HepG2 (cell line): ENCODE measurements around the gene ZNF37A. TPM values are rescaled to one million over a fixed set of nuclear protein-coding genes. Genes with fewer than 3 reads are reported as not detected.

ENCODE experiments used
- ASH2L ChIP-seq: fragments of 300-600, 200-600 bp; sonication (generic); IDR thresholded peaks from 2 replicates; pipeline ENCODE4 v1.7.0; 2017; ENCODE audit warnings: low read depth, mild to moderate bottlenecking, moderate library complexity, mixed read lengths, low read length; ENCODE audit not compliant: insufficient read length
- CEBPB ChIP-seq: IDR thresholded peaks from 2 replicates; pipeline ENCODE4 v1.6.1; 2011; ENCODE audit warnings: low read depth, low read length, improper control_type of control experiment, borderline replicate concordance
- CENPT ChIP-seq: sonication (generic); formaldehyde crosslinking; IDR thresholded peaks from 2 replicates; pipeline ENCODE4 v1.8.0; 2022; ENCODE audit warnings: low read depth, mild to moderate bottlenecking, moderate library complexity, missing genetic modification reagents
- HMG20A ChIP-seq: IDR thresholded peaks from 2 replicates; pipeline ENCODE4 v1.6.1; 2016; ENCODE audit warnings: borderline replicate concordance
- KAT7 ChIP-seq: IDR thresholded peaks from 2 replicates; pipeline ENCODE4 v1.6.1; 2018; ENCODE audit warnings: borderline replicate concordance, missing compliant biosample characterization
- NCOR1 ChIP-seq: fragments of 200-600 bp; sonication (generic); IDR thresholded peaks from 2 replicates; pipeline ENCODE4 v1.7.0; 2017; ENCODE audit warnings: antibody characterized with exemption, low read length, borderline replicate concordance
- NFKBIZ ChIP-seq: IDR thresholded peaks from 2 replicates; pipeline ENCODE4 v1.6.1; 2018; ENCODE audit warnings: missing genetic modification reagents, missing compliant biosample characterization
- PAX8 ChIP-seq: sonication (generic); formaldehyde crosslinking; IDR thresholded peaks from 2 replicates; pipeline ENCODE4 v1.8.0; 2022; ENCODE audit warnings: mild to moderate bottlenecking, missing genetic modification reagents, borderline replicate concordance
- SATB2 ChIP-seq: sonication (generic); formaldehyde crosslinking; IDR thresholded peaks from 2 replicates; pipeline ENCODE4 v1.5.0; 2020; ENCODE audit warnings: missing genetic modification reagents
- SIX4 ChIP-seq: sonication (generic); formaldehyde crosslinking; IDR thresholded peaks from 2 replicates; pipeline ENCODE4 v1.4.0; 2020; ENCODE audit warnings: missing genetic modification reagents
- SOX6 ChIP-seq, 2 experiments: fragments of 450-650 bp in 1 of 2; sonication (generic) in 1 of 2; formaldehyde crosslinking in 1 of 2; IDR thresholded peaks; 2 replicates each; pipeline versions ENCODE4 v1.4.0 to v1.6.1; 2017 to 2020; ENCODE audit warnings: antibody characterized with exemption in 1 of 2, mild to moderate bottlenecking in 1 of 2, missing genetic modification reagents in 1 of 2
- SUZ12 ChIP-seq: fragments of 150-350 bp; IDR thresholded peaks from 2 replicates; pipeline ENCODE4 v1.6.1; 2014; ENCODE audit warnings: low read depth, low read length
- YY1 ChIP-seq: IDR thresholded peaks from 2 replicates; pipeline ENCODE4 v1.6.1; 2011; ENCODE audit warnings: low read length, low read depth, moderate library complexity, mild to moderate bottlenecking; ENCODE audit not compliant: insufficient read depth, insufficient replicate concordance
- ZNF292 ChIP-seq: sonication (generic); formaldehyde crosslinking; IDR thresholded peaks from 2 replicates; pipeline ENCODE4 v1.8.1; 2022; ENCODE audit warnings: mild to moderate bottlenecking, low read depth, missing genetic modification reagents, borderline replicate concordance
- ZNF382 ChIP-seq: sonication (generic); formaldehyde crosslinking; IDR thresholded peaks from 2 replicates; pipeline ENCODE4 v1.5.0; 2020; ENCODE audit warnings: missing genetic modification reagents, mild to moderate bottlenecking, borderline replicate concordance
- ZSCAN29 ChIP-seq: sonication (generic); formaldehyde crosslinking; conservative IDR thresholded peaks from 2 replicates; pipeline ENCODE4 v1.4.0; 2020; ENCODE audit warnings: mild to moderate bottlenecking, missing genetic modification reagents
- polyA plus RNA-seq, 8 experiments: library from polyadenylated mRNA; depleted of rRNA in 3 of 8; stranded (reverse) in 7 of 8; unstranded in 1 of 8; fragments of >200 nt; fragmentation: Illumina TruSeq in 4 of 8; extraction: Trizol in 4 of 8; gene quantifications; 2 replicates each; pipeline versions ENCODE4 v1.2.1 to v1.2.3, GENCODE V29; 2011 to 2016; ENCODE audit warnings: low read depth in 4 of 8, missing spikeins in 1 of 8, mixed read lengths in 1 of 8; ENCODE audit not compliant: insufficient read depth in 1 of 8
- total RNA-seq, 5 experiments: library from RNA; depleted of rRNA; stranded (reverse); fragments of >200 nt; fragmentation: Illumina TruSeq; extraction: Trizol; gene quantifications; 2 replicates each; pipeline ENCODE4 v1.2.3, GENCODE V29; 2016; ENCODE audit warnings: low read depth in 1 of 5
- TF ChIP-seq, protein P1 (sequence below): sonication (generic); formaldehyde crosslinking; IDR thresholded peaks from 2 replicates; pipeline ENCODE4 v1.5.1; 2020; ENCODE audit warnings: mild to moderate bottlenecking, missing genetic modification reagents, borderline replicate concordance
- TF ChIP-seq, protein P2 (sequence below): sonication (generic); formaldehyde crosslinking; IDR thresholded peaks from 2 replicates; pipeline ENCODE4 v1.4.0; 2020; ENCODE audit warnings: mild to moderate bottlenecking, missing genetic modification reagents, borderline replicate concordance
- TF ChIP-seq, protein P3 (sequence below): IDR thresholded peaks from 2 replicates; pipeline ENCODE4 v1.6.1; 2016
- TF ChIP-seq, protein P4 (sequence below): sonication (generic); formaldehyde crosslinking; IDR thresholded peaks from 2 replicates; pipeline ENCODE4 v1.4.0; 2020; ENCODE audit warnings: mild to moderate bottlenecking, missing genetic modification reagents
- TF ChIP-seq, protein P5 (sequence below): IDR thresholded peaks from 2 replicates; pipeline ENCODE4 v1.4.0; 2020; ENCODE audit warnings: mild to moderate bottlenecking, missing genetic modification reagents

The ZNF37A gene
- total and polyA plus RNA-seq, 2 of the 13 experiments (the other 11 are each of a cell fraction or from before 2014, with no cell fraction given), result 8.0 to 12.6 TPM

DNA sequence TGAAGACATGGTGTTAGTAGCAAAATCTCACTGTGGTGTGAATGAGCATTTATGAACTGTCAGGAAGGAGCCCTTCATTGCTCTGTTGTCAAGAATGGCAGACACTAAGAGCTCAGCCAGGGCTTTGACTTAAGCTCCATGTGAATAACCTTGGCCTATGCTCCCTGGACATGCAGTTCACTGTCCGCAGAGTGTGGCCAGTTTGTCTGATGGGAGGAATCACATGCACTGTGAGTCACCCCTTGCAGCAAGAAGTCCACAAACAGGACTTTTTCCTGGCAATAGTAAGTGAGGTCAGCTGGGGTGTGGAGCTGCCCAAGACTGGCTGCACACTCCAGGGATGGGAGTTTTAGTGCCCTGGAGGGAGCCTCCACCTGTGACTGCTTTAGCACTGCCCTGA is 49.5 kb downstream of the ZNF37A start (continued):
- TF ChIP-seq SATB2 (CRISPR knock-in tag) (no peak), HMG20A (peak; percentile 80; the same call in 1 of the 2 replicates), SIX4 (CRISPR knock-in tag) (no peak), ZNF292 (CRISPR knock-in tag) (peak; percentile 37; the same call in 1 of the 2 replicates), NCOR1 (peak; percentile 28; the same call in 1 of the 2 replicates), KAT7 (CRISPR knock-in tag) (no peak), CEBPB (peak; percentile 71; the same call in 1 of the 2 replicates), ZSCAN29 (no peak), CENPT (no peak), NFKBIZ (CRISPR knock-in tag) (0 out of 2 replicates have a peak, but pooled peaks have one; percentile 23), SOX6 (IDR thresholded peaks at IDR 0.05) (no peak), SOX6 (CRISPR knock-in tag; IDR thresholded peaks at IDR 0.05) (0 out of 2 replicates have a peak, but pooled peaks have one; percentile 21), YY1 (no peak), PAX8 (CRISPR knock-in tag) (no peak), ASH2L (no peak), SUZ12 (no peak), ZNF382 (CRISPR knock-in tag) (no peak)
- TF ChIP-seq, protein P1, sequence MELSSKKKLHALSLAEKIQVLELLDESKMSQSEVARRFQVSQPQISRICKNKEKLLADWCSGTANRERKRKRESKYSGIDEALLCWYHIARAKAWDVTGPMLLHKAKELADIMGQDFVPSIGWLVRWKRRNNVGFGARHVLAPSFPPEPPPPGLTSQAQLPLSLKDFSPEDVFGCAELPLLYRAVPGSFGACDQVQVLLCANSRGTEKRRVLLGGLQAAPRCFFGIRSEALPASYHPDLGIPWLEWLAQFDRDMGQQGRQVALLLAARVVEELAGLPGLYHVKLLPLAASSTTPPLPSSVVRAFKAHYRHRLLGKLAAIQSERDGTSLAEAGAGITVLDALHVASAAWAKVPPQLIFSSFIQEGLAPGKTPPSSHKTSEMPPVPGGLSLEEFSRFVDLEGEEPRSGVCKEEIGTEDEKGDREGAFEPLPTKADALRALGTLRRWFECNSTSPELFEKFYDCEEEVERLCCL (CRISPR knock-in tag), result no peak
- TF ChIP-seq, protein P2, sequence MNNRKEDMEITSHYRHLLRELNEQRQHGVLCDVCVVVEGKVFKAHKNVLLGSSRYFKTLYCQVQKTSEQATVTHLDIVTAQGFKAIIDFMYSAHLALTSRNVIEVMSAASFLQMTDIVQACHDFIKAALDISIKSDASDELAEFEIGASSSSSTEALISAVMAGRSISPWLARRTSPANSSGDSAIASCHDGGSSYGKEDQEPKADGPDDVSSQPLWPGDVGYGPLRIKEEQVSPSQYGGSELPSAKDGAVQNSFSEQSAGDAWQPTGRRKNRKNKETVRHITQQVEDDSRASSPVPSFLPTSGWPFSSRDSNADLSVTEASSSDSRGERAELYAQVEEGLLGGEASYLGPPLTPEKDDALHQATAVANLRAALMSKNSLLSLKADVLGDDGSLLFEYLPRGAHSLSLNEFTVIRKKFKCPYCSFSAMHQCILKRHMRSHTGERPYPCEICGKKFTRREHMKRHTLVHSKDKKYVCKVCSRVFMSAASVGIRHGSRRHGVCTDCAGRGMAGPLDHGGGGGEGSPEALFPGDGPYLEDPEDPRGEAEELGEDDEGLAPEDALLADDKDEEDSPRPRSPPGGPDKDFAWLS (CRISPR knock-in tag), result no peak
- TF ChIP-seq, protein P3, sequence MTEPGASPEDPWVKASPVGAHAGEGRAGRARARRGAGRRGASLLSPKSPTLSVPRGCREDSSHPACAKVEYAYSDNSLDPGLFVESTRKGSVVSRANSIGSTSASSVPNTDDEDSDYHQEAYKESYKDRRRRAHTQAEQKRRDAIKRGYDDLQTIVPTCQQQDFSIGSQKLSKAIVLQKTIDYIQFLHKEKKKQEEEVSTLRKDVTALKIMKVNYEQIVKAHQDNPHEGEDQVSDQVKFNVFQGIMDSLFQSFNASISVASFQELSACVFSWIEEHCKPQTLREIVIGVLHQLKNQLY (CRISPR knock-in tag), result peak; percentile 84; the same call in 1 of the 2 replicates
- TF ChIP-seq, protein P4, sequence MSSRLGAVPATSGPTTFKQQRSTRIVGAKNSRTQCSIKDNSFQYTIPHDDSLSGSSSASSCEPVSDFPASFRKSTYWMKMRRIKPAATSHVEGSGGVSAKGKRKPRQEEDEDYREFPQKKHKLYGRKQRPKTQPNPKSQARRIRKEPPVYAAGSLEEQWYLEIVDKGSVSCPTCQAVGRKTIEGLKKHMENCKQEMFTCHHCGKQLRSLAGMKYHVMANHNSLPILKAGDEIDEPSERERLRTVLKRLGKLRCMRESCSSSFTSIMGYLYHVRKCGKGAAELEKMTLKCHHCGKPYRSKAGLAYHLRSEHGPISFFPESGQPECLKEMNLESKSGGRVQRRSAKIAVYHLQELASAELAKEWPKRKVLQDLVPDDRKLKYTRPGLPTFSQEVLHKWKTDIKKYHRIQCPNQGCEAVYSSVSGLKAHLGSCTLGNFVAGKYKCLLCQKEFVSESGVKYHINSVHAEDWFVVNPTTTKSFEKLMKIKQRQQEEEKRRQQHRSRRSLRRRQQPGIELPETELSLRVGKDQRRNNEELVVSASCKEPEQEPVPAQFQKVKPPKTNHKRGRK (CRISPR knock-in tag), result no peak
- TF ChIP-seq, protein P5, sequence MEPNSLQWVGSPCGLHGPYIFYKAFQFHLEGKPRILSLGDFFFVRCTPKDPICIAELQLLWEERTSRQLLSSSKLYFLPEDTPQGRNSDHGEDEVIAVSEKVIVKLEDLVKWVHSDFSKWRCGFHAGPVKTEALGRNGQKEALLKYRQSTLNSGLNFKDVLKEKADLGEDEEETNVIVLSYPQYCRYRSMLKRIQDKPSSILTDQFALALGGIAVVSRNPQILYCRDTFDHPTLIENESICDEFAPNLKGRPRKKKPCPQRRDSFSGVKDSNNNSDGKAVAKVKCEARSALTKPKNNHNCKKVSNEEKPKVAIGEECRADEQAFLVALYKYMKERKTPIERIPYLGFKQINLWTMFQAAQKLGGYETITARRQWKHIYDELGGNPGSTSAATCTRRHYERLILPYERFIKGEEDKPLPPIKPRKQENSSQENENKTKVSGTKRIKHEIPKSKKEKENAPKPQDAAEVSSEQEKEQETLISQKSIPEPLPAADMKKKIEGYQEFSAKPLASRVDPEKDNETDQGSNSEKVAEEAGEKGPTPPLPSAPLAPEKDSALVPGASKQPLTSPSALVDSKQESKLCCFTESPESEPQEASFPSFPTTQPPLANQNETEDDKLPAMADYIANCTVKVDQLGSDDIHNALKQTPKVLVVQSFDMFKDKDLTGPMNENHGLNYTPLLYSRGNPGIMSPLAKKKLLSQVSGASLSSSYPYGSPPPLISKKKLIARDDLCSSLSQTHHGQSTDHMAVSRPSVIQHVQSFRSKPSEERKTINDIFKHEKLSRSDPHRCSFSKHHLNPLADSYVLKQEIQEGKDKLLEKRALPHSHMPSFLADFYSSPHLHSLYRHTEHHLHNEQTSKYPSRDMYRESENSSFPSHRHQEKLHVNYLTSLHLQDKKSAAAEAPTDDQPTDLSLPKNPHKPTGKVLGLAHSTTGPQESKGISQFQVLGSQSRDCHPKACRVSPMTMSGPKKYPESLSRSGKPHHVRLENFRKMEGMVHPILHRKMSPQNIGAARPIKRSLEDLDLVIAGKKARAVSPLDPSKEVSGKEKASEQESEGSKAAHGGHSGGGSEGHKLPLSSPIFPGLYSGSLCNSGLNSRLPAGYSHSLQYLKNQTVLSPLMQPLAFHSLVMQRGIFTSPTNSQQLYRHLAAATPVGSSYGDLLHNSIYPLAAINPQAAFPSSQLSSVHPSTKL (CRISPR knock-in tag), result peak; percentile 89
